Measurements from ENCODE around the gene ADAMTS17.

The ADAMTS17 gene

DNA sequence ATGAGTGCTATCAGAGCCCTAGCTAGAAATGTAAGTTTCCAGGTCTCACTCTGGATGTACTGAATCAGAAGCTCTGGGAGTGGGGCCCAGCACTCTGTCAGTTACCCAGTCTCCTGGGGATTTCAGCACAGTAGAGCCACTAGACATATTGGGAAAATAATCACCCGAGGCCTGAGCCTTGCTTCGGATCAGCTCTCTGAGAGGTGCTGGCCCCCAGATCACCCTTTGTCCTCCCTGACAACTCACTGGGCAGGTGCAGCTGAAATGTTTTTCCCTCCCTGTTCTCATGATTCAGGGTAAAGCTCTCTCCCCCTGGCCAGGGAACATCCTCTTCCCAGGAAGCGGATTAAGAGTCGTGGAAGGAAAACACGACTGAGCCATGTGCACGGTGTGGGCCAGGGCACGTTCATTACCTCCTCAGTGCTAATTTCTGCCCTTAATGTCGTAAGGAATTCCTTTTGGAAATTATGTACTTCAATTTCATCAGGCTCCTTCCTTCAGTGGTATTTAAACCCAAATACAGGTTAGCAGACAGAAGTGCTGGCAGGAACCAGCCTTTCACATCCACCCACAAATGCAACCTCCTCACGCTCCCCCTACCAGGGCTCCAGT is 311.8 kb downstream of the ADAMTS17 start:
- no peak overlapping the region for H3K27ac ChIP-seq
- TF ChIP-seq, protein P1, sequence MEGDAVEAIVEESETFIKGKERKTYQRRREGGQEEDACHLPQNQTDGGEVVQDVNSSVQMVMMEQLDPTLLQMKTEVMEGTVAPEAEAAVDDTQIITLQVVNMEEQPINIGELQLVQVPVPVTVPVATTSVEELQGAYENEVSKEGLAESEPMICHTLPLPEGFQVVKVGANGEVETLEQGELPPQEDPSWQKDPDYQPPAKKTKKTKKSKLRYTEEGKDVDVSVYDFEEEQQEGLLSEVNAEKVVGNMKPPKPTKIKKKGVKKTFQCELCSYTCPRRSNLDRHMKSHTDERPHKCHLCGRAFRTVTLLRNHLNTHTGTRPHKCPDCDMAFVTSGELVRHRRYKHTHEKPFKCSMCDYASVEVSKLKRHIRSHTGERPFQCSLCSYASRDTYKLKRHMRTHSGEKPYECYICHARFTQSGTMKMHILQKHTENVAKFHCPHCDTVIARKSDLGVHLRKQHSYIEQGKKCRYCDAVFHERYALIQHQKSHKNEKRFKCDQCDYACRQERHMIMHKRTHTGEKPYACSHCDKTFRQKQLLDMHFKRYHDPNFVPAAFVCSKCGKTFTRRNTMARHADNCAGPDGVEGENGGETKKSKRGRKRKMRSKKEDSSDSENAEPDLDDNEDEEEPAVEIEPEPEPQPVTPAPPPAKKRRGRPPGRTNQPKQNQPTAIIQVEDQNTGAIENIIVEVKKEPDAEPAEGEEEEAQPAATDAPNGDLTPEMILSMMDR (conservative IDR thresholded peaks at IDR 0.05): no peak

DNA sequence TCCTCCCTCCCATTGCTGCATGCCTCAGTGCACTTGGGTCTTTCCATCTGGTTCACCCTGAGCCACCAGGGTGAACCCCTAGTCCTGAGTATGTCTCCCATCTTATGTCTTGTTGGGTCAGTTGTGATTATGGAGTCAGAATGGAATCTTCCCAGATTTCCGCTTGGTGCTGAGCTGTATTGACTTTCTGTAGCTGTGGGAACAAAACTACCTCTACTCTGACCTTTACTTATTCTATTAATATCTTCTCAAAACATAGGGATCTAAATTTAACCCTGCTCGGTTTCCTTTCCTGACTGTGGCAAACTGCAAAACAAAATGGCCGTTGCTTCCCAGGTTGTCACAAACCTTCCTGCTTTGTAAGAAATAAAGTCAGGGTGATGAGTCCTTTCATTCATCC is 312.7 kb downstream of the ADAMTS17 start:
- TF ChIP-seq, protein P1 (conservative IDR thresholded peaks at IDR 0.05): no peak
- H3K27ac ChIP-seq: no peak overlapping the region

DNA sequence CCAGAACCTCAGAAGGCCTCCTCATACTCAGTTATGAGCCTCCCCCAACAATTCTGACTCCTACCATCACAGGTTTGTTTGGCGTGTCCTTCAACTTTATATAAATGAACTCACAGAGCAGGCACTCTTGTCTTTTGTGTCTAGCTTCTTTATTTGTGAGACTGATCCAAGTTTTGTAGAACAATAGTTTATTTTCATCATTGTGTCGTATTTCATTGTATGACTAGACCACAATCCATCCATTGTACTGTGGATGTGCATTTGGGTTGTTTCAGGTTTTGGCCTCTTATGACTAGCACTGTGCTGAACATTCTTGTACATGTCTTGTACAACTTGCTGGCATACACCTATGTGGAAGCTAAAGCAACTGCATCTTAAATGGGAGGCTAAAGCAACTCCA is 315.7 kb downstream of the ADAMTS17 start:
- H3K27ac ChIP-seq: no peak overlapping the region
- TF ChIP-seq, protein P1 (conservative IDR thresholded peaks at IDR 0.05): no peak

DNA sequence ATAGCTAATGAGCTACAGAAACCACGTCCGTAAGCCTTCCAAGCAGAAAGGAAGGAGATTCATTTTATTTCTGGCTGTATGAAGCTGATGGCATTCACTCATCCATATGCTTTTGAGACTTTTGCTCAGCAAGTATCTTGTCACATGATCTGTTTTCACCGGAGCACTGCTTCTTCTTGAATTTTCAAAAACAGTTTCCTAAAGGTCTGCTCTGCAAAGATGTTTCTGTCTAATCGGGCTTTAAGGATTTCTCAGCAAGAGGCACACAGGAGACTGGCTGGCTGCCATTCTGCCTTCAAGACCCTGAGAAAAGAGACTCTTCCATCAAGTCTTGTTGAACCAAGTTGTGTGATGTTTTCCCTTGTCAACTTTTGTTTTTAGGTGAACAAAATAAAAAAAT is 319.0 kb downstream of the ADAMTS17 start:
- no peak overlapping the region for H3K27ac ChIP-seq

DNA sequence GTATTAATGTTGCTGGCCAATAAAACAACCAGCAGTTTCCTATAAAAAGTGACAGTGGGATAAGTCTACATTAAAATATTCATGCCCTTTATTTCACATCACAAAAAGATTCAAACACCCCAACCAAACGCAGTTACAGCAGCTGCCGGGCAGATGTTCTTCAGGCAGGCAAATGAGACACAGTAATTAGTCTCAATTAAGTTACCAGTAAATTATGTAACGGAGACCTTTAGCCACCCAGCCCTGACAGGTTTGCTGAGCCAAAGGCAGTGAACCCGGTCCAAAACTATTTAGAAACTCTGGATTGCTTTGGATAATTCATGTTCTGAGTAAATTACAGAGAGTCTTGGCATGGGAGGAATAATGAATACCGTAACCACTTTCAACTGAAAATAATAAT is 319.4 kb downstream of the ADAMTS17 start:
- H3K27ac ChIP-seq: no peak overlapping the region
- TF ChIP-seq, protein P1 (conservative IDR thresholded peaks at IDR 0.05): no peak

More for the DNA sequence above, 319.0 kb downstream of the ADAMTS17 start:
- TF ChIP-seq, protein P1 (conservative IDR thresholded peaks at IDR 0.05): no peak

DNA sequence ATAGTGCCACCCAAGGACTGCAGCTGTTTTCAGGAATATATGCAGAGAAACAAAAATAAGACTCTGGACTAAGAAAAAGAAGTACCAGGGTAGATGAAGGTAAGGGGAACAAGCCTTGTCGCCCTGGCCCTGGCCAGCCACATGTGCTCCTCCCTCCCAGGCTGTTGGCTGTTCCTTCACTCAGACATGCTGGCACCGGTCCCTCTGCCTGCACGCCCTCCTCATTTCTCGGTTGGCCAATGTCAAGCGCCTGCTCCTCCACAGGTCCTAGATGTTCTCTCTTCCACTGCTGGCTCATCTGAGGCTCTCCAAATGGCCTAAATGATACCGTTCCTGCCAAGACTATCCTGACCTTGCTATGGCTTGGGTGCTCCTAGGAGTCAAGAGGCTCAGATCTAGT is 320.1 kb downstream of the ADAMTS17 start:
- H3K27ac ChIP-seq: no peak overlapping the region
- TF ChIP-seq, protein P1 (conservative IDR thresholded peaks at IDR 0.05): no peak

DNA sequence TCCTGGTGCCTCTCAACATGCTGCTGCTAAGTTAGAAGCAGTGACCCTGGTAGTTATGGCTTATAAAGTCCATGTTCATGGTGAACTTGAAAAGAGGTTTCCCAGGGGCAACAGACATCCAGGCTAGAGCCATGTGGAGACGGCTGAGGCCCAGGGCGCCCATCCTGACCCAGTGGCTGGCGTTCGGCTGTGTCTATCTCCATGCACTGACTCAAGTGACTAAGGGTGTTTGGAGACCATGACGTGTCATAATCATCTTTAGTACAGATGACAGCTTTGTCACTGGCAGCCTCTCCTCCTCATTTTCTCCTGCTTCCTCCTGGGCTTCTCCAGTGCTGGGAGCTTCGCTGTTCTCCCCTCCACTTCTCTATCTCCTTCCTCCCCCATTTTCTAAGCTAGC is 321.2 kb downstream of the ADAMTS17 start:
- no peak overlapping the region for H3K27ac ChIP-seq
- TF ChIP-seq, protein P1 (conservative IDR thresholded peaks at IDR 0.05): no peak

Measured in VCaP (cell line).